ENCODE results near the gene TAF9.
A peak's percentile ranks its signal among the peaks of the same experiment; 100 is the strongest.

The TAF9 gene

GRCh38 chr5:69369340-69370121 lies at the start of gene TAF9, which contains the start of the genes AK6 and RAD17:
TSS of gene TAF9 (minus strand) at chr5:69369520. CDS start at chr5:69365737, 3,783 bp downstream.
TSS of gene AK6 (minus strand) at chr5:69369520. CDS start at chr5:69369490, 30 bp downstream.
TSS of gene RAD17 (plus strand) at chr5:69369818. CDS start at chr5:69372209, 2,391 bp downstream.
- DNase-seq: peak; percentile 94

- no peak for DNase-seq
These were observed 49.2 kb upstream of the TAF9 start for GRCh38 chr5:69418554-69418953.

- no peak for DNase-seq
These were observed 47.4 kb upstream of the TAF9 start for GRCh38 chr5:69416699-69417098.

GRCh38 chr5:69416180-69416579 lies 46.9 kb upstream of the TAF9 start:
- DNase-seq: no peak

- DNase-seq: no peak
These were observed 46.3 kb upstream of the TAF9 start for GRCh38 chr5:69415584-69415958.

GRCh38 chr5:69414885-69415583 lies 45.7 kb upstream of the TAF9 start, which contains the start of gene MARVELD2:
TSS of gene MARVELD2 (plus strand) at chr5:69415116. CDS start at chr5:69419386, 4,270 bp downstream.
- DNase-seq: no peak

- DNase-seq: no peak
These were observed 35.5 kb upstream of the TAF9 start for GRCh38 chr5:69404659-69405330.

GRCh38 chr5:69378376-69378775 lies 9.1 kb upstream of the TAF9 start:
- no peak for DNase-seq

- DNase-seq: peak; percentile 10
These were observed 5.7 kb upstream of the TAF9 start for GRCh38 chr5:69374911-69375446.

GRCh38 chr5:69372394-69372793 lies 3.1 kb upstream of the TAF9 start:
- no peak for DNase-seq

- DNase-seq: peak; percentile 6
These were observed 1.0 kb upstream of the TAF9 start for GRCh38 chr5:69370335-69370734.

GRCh38 chr5:69368458-69369339 lies 621 bp downstream of the TAF9 start:
- DNase-seq: peak; percentile 49

- DNase-seq: peak; percentile 7
These were observed 1.5 kb downstream of the TAF9 start for GRCh38 chr5:69367697-69368279.

- no peak for DNase-seq
These were observed 4.5 kb downstream of the TAF9 start for GRCh38 chr5:69364850-69365249.

- DNase-seq: peak; percentile 28
These were observed 4.9 kb downstream of the TAF9 start for GRCh38 chr5:69364414-69364813.

- DNase-seq: no peak
These were observed 8.9 kb downstream of the TAF9 start for GRCh38 chr5:69360442-69360841.

GRCh38 chr5:69359699-69360098 lies 9.6 kb downstream of the TAF9 start:
- no peak for DNase-seq

- no peak for DNase-seq
These were observed 18.7 kb downstream of the TAF9 start for GRCh38 chr5:69350664-69351063.

GRCh38 chr5:69343083-69343482 lies 26.2 kb downstream of the TAF9 start:
- no peak for DNase-seq

- no peak for DNase-seq
These were observed 27.7 kb downstream of the TAF9 start for GRCh38 chr5:69341520-69342161.

- no peak for DNase-seq
These were observed 33.9 kb downstream of the TAF9 start for GRCh38 chr5:69335341-69335935.
